Measurements from ENCODE around the gene MBOAT2. TPM values are rescaled to one million over a fixed set of nuclear protein-coding genes. Genes with fewer than 3 reads are reported as not detected.

MBOAT2 gene
- total RNA-seq, 2 donors from 2014 or later = 5.2 to 5.8 TPM

- no peaks in the 10 kb centered on the region for H3K9me3 ChIP-seq
- peaks cover 0 to 14% of the 10 kb centered on the region in 2 donors for H3K4me1 ChIP-seq
- H3K27me3 ChIP-seq = no peaks in the 10 kb centered on the region
- no peak for DNase-seq (ENCODE audit: low spot score)
- H3K36me3 ChIP-seq = no peaks in the 10 kb centered on the region
- TF ChIP-seq, protein P1, sequence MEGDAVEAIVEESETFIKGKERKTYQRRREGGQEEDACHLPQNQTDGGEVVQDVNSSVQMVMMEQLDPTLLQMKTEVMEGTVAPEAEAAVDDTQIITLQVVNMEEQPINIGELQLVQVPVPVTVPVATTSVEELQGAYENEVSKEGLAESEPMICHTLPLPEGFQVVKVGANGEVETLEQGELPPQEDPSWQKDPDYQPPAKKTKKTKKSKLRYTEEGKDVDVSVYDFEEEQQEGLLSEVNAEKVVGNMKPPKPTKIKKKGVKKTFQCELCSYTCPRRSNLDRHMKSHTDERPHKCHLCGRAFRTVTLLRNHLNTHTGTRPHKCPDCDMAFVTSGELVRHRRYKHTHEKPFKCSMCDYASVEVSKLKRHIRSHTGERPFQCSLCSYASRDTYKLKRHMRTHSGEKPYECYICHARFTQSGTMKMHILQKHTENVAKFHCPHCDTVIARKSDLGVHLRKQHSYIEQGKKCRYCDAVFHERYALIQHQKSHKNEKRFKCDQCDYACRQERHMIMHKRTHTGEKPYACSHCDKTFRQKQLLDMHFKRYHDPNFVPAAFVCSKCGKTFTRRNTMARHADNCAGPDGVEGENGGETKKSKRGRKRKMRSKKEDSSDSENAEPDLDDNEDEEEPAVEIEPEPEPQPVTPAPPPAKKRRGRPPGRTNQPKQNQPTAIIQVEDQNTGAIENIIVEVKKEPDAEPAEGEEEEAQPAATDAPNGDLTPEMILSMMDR (IDR thresholded peaks at IDR 0.05) = no peak
- H3K27ac ChIP-seq = no peak overlapping the region
- H3K4me3 ChIP-seq = no peak overlapping the region
Observed at GRCh38 chr2:8999797-9000196, 3.7 kb downstream of the MBOAT2 start.

DNA sequence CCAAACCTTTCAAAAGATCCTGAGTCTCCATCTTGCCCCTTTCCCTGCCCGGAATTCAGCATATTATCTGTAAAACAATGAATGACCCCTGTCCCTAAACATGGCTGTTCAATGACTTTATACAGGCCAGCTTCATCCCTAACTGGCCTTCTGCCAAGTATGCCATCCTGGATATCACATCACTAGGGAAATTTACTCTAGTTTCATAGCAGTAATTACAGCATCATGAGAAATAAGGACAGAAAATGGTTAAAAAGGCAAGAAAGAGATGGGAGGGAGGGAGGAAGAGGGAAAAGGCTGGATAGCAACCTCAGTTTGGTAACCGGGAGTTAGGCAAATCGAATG lies 4.4 kb downstream of the MBOAT2 start:
- TF ChIP-seq, protein P1 (IDR thresholded peaks at IDR 0.05) = no peak
- H3K27me3 ChIP-seq = no peaks in the 10 kb centered on the region
- H3K4me1 ChIP-seq = peaks cover 0 to 9% of the 10 kb centered on the region in 2 donors
- no peak for DNase-seq (ENCODE audit: low spot score)
- H3K27ac ChIP-seq = no peak overlapping the region
- no peaks in the 10 kb centered on the region for H3K9me3 ChIP-seq
- no peak overlapping the region for H3K4me3 ChIP-seq
- H3K36me3 ChIP-seq = no peaks in the 10 kb centered on the region

DNA sequence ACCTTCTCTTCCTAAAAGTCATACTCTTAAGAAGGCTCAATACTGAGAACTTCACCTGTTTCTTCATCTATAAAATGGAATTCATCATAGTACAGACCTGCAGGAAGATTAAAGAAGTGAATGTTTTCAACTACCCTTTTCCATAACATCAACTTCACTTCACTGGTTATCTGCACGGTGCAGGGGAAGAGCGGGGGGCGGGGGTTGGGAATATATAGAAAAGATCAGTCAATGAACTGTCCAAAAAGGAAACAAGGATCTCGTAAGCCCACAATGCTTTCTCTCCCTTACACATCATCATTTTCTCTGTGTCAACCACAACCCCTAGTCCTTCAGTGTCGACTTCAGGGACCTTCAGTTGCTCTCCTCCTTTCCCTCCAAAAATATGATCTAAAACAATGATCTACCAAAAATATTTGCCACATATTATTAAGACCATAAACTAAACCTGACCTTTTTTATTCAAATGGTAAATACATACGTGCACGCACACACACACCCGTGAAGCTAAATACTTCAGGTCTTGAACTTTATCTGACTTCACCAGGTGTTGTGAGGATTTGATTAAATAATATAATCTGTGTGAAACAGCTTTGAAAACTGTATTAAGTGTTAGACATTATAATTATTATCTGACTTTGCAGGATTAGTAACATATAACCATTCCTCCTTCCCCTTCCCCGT lies 4.9 kb downstream of the MBOAT2 start:
- Histone ChIP-seq H3K27me3 (no peaks in the 10 kb centered on the region), H3K36me3 (no peaks in the 10 kb centered on the region), H3K4me1 (peaks cover 0 to 8% of the 10 kb centered on the region in 2 donors), H3K4me3 (no peak overlapping the region), H3K9me3 (no peaks in the 10 kb centered on the region), H3K27ac (no peak overlapping the region)
- TF ChIP-seq, protein P1 (IDR thresholded peaks at IDR 0.05) = no peak
- no peak for DNase-seq (ENCODE audit: low spot score)

DNA sequence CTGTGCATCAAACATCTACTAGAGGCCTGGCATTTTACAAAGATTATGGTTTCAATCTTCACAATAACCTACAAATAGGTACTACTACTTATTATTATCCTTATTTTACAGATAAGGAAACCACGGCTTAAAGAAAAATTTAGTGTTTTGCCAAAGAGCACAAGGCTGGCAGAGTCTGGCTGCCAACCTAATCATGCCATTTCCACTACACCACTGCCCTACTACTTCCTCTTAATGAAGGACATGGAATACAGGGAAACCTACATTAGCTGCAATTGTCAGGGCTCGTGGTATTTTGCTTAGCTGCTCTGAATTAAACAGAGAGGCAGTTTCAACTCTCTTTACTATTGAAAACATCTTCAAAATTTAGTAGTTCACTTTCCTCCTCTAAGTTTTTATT lies 5.9 kb downstream of the MBOAT2 start:
- no peak overlapping the region for H3K4me3 ChIP-seq
- H3K27me3 ChIP-seq = no peaks in the 10 kb centered on the region
- no peaks in the 10 kb centered on the region for H3K36me3 ChIP-seq
- H3K4me1 ChIP-seq = peaks cover 0 to 2% of the 10 kb centered on the region in 2 donors
- H3K27ac ChIP-seq = no peak overlapping the region
- TF ChIP-seq, protein P1 (IDR thresholded peaks at IDR 0.05) = no peak
- H3K9me3 ChIP-seq = no peaks in the 10 kb centered on the region
- DNase-seq (ENCODE audit: low spot score) = no peak

DNA sequence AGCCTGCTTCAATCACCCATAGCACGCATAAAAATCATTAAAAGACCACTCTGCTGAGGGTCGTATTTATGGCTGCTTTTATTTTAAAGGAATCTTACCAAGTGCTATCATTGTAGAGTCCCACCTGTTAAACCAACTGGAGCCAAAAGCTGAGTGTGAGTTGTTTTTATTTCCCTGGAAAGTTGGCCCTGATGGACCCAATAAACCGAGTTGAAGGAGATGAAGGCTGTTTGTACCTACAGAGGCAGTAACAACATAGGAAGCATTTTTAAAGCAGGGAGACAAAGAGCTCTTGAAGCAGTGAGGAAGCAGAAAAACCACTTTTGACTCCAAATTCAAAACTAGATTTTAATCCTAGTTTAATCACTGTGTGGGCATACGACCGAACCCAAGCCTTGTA lies 6.4 kb downstream of the MBOAT2 start:
- Histone ChIP-seq H3K36me3 (no peaks in the 10 kb centered on the region), H3K27ac (no peak overlapping the region)
- no peak for DNase-seq (ENCODE audit: low spot score)

More for the DNA sequence above, 6.4 kb downstream of the MBOAT2 start:
- TF ChIP-seq, protein P1 (IDR thresholded peaks at IDR 0.05) = no peak
- no peak overlapping the region for H3K4me3 ChIP-seq
- no peaks in the 10 kb centered on the region for H3K9me3 ChIP-seq
- no peaks in the 10 kb centered on the region for H3K27me3 ChIP-seq
- H3K4me1 ChIP-seq = no peaks in the 10 kb centered on the region

All from right atrium auricular region (tissue), 2 donors.